Activated CD4-positive, CD25-positive, alpha-beta regulatory T cell treated with anti-CD3 and anti-CD28 coated beads, Interleukin-2, amount 50 U/mL, for 72 hours (primary cell): ENCODE data around the gene RALGPS1.

Source experiments
- DNase-seq: peaks from one replicate; pipeline ENCODE4 v3.0.0; 2021

RALGPS1 gene

DNA sequence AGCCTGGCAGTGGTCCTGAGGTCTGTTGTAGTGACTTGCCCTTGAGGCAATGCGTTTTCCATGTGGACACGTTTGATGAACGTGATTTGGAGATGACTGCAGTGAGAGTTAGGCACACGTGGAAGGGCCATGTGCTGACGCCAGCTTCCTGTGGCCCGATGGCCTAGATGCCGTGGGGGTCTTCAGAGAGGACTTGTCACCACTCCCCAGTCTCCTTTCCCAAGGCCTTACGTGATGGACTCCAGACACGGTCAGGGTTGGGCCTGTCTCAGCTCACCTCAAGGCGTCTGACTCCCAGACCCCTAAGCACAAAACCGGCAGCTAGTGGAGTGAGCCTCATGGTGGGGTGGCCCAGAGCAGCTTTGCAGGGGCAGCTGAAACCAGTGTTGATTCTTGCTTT is 115.0 kb downstream of the RALGPS1 start:
- DNase-seq = no peak

DNA sequence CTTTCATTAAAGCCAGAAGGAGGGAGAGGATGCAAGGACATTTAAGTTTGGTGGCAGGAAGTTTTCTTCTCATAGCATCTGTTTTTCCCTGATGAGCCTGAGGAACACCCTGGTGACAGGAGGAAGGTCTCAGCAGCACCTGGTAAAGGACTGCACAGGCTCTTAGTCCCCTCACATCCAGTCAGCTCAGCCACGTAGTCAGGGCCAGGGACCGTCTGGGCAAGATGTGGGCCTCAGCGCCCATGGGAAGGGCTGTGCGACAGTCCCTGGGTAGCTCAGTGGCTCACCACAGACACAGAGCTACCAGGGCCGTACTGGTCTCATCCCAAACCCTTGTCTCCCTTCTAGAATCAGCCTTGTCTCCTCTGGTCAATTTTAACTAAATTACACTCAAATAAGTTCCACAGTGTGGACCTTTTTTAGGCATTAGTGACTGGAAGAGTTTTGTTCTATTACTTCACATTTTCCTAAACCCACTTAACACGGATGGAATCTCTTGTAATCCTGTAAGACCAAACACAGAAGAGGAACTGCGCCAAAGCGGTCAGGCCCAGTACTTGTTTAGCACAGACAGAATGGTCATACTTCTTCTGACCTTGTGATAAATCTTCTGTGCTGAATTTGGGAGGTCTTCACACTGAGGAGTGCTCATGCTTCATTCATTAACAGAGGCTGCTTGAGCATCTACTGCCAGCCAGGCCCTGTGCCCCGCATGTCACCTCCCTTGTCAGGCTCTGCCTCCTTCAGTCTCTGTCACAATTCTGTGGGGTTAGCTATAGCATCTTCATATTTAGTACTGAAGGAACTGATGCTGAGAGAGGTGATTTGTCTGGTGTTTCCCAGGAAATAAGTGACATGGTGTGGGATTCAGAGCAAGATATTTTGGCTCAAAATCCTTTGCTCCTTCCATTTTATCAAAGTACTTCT is 116.5 kb downstream of the RALGPS1 start:
- no peak for DNase-seq

DNA sequence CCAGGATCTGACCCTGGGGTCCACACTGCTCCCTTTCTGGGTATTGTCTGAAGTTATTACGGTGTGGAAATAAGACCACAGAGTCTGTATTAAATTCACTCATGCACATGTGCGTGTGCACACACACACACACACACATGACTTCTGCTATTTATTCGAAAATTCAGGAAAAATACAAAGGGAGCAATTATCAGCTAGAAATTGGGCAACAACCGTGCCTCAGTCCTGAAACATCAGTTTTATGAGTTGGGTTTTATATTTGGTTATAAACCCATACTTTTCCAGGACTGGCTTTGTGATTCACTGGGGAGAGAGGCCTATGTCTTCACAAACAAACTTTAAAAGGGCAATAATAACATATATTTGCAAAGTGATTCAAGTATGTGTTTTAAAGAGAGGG is 117.7 kb downstream of the RALGPS1 start:
- DNase-seq = no peak

DNA sequence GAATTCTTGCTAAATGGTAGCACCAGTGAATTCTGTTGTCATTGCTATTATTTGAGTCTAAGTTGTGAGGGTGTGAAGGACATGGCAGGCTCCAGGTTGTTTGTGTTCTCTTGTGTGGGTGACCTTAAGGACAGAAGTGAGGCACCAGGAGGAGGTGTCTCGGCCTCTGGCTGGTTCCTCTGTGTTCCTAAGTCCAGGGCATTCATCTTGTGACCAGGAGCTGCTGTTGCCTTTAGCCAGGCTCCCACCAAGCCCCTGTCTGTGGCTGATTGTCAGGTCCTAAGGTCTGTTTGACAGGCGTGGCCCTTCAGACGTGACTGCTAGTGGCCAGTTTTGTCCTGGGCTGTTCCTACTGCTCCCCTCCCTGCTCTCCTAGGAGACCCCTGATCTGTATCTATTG is 118.5 kb downstream of the RALGPS1 start:
- no peak for DNase-seq

DNA sequence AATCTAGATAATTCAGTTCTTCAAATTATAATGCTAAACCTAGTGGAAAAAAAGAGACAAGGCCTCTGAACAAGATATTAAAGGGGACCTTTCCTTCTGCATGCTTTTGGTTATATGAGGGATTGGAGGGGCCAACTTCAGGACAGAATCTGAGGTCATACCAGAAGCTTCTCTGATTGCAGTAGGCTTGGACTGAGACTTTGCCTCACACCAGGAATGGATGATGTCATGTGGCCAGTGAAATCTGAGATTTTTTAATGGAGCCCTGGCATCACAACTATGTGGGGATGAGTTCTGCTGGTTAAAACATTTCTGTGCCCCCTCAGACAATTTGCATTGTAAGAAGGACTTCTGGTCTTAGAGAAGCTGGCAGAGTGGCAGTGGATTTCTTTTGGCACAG is 119.2 kb downstream of the RALGPS1 start:
- no peak for DNase-seq

DNA sequence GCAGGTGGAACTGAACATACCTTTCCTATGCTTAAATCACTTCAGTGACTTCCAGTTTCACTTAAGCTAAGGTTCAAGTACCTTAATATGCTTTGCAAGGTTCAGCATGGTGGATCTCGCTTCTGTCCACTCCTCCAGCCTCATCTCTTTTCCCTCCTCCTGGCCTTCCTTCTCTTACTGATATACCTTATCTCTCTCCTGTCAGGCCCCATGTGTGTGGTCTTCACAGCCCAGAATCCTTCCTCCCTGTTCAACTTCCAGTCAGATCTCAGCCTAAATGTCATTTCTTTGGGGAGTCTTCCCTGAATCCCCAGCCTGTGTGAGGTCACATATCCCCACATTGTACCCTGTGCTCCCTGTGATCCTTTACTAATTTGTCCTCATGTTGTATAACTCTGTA is 120.1 kb downstream of the RALGPS1 start:
- no peak for DNase-seq

DNA sequence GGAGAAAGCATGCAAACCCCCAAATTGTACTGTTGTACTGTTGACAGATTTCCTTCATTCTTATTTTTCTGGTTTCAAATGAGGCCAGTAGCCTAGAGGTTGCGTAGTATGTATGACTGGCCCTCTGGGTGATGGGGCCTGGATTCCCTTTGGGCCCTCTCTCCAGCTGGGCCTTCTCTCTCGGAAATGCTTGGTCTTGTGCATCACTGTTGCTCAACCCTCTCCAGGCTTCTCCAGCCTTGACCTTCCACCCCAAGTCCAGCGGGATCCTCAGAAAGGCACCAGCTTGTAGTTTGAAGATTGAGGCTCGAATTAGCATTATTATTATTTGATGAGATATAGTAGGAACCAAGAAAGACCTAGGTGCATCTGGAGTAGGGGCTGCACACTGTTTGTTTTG is 120.8 kb downstream of the RALGPS1 start:
- no peak for DNase-seq

DNA sequence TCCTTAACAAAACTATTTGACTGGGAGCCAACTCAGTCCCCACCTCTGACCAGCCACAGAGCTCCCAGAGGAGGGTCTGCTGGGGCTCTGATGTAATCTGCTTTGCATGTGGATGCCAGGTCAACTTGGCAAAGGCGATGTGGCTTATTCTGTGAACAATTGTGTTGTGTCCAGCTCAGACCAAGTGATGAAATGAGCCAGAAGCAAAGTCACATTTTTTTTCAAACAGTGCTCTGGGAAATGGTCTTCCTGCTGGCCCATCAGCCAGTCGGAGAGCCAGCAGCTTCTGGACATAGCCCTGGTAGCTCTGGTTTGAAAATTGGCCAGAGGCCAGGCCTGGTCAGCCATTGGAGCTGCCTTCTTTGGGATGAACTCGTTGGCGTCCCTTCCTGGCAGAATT is 121.4 kb downstream of the RALGPS1 start:
- DNase-seq = no peak

DNA sequence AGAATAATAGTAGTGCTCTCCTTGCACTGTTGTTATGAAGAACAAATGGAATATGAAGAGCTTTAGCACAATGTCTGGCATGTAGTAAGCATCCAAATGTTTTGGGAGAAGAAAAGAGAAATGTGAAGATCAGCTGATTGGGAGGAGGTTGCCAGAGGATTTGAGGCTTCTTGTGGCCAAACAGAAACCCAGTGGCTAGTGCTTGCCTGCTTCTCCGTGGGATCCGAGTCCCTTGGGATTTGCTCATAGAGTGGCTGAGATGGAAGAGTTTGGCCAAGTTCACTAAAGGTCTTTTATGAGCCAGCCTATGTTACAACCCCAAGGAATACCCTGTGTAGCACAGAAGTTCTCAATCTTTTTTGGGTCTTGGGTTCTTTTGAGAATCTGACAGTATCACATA is 121.9 kb downstream of the RALGPS1 start:
- DNase-seq = no peak

DNA sequence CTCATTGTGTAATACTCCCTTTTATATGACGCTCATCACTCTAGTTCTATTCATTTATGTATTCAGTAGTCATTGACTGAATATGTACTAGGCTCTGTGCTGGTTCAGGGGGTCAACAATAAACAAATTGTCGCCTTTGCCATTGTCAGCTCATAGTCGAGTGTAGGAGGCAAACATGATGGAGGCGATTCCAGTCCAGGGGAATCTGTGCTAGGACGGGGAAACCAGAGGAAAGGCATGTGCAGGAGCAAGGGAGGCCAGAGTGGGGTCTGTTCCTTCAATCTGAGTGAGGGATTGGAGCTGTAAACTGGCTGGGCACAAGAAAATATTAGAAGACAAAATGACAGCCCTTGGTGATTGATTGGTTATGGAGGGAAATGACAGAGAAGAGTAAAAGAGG is 123.9 kb downstream of the RALGPS1 start:
- no peak for DNase-seq

DNA sequence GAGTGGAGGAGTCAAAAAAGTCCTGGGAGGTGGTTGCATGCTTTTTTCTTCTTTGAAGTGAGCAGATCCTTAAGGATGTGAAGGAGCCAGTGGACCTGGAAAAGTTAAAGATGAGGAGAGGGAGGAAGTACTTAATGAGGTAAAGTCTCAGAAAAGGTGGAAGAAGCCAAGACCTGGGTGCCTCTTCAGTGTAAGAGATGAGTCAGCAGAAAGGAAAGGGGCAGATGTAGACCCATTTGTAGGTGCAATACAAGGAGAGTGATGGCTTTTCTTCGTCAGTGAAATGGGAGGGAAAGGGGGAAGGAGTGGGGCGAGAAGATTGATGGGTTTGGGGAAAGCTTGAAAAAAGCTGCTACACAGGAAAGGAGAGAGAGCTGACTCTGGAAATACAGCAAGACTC is 124.9 kb downstream of the RALGPS1 start:
- no peak for DNase-seq

DNA sequence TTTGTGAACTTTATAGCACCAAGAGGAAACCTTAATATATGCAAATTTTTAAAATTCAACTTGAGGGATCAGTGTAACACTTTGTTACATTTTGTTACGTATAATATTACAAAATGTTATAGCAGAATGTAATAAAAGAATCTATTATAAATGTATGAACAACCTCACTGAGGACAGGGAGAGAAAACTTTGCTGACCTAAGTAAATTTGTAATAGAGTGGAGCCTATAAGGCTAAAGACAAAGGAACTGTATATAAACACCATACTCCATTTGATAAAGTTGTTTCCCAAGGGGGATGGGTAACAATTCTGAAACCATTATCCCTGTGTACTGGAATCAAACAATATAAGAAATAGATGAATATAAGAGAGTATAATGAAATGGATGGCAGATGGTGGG is 130.6 kb downstream of the RALGPS1 start:
- no peak for DNase-seq

DNA sequence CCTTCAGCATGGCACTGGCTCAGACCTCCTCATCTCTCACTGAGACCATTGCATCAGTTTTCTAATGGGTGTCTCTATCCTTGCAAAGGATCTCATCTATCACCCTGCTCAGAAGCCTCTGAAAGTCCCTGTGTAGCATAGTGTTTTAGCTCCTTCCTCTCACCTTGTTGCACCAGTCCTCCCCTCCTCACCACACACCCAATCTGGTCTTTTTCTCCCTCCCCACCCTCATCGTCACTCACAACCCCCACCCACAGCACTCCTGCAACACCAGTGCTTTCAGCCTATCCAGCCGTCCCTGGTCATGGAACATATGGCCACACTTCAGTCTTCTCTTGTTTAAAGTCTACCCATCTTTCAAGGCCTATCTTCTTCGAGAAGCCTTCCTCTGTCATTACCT is 133.4 kb downstream of the RALGPS1 start:
- DNase-seq = no peak

DNA sequence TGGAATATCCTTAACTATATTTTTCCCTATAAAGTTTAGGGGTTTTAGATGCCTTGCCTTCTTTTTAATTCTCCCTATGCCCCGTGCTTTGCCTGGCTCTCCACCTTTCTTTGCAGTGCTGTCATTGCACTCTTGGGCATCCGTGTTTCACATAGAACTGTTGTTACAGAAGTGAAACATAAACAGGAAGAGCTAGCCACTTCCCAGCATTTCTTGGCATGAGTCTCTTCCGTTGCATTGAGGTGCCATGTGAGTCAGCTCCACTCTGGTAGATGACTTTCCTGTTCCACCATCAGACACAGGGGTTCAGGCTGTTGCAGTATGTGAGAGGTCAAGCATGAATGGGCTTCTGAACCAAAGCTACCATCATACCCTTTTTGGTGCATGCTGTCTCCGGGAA is 134.5 kb downstream of the RALGPS1 start:
- DNase-seq = no peak

DNA sequence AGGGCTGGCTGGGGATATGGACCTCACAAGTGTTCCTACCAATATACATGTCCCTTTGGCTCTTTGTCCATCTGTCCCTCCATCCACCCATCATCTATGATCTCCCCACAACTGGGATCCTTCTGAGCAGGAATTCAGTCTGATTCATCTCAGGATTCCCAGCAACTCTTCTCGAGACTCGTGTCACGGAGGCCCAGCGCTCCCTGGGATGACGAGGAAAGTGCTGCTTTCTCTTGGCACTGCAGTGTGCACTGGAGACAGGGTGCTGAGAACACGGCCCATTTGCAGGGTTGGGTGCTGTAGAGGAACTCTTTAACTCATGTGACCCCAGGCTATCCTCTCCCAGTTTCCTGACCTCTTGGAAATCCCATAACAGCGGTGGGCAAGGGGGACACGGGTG is 135.0 kb downstream of the RALGPS1 start:
- no peak for DNase-seq

DNA sequence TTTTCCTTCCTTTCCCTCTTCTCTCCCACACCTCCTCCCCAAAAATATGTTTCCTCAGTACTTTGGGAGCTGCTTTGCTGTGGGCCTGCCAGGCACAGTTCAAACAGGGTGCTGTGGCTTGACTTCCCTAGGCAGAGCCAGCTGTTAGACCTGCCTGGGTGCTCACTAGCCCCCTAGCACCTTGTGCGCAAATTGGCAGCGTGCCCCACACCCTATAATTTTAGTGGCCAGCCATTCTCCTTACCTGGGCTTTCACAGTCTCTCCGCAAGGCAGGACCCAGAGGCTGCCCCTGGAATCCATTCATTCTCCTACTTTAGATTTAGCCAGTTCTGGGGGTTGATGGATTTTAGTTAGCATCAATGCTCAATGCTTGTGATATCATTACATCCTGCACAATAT is 135.6 kb downstream of the RALGPS1 start:
- no peak for DNase-seq

DNA sequence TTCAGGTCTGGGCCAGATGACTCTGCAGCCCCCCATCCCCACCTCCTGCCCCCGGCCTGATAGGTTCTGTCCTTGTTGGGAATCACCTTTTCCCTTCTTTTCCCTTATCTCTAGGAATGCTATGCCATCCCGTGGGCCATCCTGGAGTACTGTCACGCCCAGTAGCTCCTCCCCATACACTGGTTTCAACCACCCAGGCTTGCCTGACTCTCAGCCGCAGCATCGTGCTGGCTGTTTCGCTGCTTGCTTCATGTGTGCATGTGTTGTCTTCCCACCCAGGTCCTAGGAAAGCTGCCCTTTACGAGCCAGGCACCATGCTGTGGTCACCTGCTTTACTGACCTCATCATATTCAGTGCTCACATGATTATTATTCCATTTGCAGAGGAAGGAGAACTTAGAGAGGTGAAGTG is 136.0 kb downstream of the RALGPS1 start:
- DNase-seq = no peak

DNA sequence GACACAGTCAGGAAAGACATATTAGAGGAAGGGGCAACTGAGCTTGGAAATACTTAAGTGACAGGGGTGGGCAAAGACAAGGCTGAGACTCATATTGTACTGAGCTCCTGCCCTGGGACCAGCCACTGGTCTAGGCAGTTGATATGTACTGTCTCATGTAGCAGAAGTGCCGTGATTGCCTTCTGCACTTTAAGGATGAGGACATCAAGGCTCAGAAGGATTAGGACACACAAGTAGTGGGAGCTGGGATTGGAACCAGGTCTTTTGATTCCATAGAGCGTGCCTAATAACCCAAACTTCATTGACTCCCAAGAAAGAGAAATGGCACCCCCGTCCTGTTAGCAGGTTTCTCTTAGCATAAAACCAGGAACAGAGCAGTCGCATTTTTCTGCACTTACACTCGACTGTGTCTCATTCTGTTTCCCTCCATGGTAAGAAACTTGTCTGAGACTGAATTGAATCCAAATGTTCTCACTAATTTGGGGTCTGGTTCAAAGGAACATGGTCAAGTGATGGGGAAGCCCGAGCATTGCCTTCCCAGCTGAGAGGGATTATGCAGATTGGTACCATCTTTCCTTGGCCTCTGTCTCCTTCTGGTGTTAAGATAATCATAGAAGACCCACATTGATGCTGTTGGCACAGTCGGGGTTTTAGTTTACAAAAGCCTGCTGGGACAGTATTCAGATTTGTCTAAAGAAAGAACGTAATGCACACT is 137.5 kb downstream of the RALGPS1 start:
- DNase-seq = no peak

DNA sequence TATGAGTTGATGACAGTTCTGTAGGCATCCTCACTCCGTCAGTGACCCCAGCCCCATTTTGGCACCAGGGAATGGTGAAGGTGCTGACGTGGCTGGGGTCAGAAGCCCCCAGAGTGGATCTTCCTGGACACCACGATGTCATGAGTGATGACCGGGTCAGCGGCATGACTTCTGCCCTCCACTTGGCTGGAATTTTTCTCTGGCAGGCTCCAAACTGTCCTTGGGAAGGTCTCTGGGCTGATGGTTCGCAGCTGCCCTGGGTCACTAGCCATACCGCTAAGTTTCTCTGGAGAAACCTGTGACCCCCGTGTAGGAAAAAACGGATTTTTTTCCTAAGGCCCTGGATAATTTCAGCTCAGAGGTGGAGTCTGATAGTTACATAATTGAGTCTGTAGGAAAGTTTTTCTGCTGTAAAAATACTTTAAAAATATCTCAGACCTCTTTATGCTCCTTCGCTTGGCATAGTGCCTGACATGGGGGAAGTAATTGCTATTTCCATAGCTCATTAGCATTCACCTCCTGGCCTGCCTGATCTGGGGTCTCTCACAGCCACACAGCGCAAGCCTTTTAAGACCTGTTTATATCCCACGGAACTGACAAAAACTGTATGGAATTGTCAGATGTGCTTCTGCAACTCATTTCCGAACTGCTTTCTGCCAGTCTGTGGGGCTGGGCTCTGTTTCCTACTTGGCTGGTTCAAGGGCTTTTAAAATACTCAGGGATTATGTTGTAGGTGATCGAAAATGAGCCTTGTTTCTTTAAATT is 138.7 kb downstream of the RALGPS1 start:
- DNase-seq = no peak

DNA sequence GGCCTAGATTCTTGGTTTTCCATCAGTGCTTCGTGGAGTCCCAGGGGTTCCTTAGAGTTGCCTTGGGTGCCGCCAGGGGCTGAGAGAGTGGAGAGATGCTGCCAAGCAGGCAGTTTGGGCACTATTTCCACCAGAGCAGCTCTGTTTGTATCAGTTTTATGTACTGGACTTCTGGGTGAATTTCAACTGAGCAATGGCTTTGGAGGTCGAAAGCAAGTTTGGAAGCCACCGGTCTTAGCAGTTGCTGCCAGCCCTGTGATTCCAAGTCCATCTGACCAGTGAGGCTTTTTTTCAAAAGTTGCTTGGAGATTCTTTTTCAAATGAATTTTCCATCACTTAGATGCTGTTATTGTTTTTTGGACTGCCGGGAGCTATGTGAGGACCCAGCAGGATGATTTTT is 139.4 kb downstream of the RALGPS1 start:
- DNase-seq = no peak

DNA sequence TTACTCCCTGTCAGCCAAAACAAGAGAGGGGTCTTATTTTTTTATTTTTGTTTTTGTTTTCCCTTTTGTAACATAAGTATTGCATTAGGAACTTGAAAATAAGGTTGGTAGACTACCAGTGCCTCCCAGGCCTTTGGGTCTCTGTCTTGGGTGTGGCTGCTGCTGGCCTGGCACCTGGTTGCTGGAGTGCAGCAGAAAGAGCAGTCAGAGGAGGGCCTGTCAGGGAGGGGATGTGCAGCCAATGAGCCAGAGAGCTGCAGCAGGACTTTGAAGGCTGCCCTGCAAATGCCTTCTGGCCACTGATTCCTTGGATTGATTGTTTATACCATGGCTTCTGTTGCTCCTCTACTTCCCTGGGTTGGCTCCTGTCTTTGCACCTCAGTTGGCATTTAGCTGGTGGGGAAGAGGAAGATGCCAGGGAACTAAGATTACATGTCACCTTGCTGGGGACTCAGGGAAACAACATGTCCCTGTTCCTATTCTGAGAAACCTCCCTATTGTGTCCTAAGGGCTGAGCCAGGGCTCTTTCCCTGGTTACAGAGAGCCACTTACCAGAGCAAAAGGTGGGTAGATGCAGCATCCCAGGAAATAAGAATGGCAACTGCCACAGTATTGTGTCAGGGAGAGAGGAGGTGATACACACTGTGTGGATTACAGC is 141.3 kb downstream of the RALGPS1 start:
- DNase-seq = no peak

DNA sequence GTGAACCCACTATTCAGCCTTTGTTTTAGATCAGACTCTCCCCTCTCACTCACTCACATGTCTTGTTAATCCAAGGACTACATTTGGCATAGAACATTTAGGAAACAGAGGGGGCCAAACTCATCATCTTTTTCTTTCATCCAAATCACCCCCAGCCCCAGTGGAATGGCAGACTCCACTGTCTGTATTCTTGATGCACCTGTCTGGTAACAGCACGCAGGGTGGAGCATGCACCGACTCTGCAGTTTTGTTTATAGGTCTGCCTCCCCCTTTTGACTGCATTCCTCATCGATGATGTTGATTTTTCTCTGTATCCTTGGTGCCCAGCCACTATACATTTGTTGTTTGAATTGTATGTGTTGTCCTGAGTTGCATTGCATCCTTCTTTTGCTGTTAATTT is 141.9 kb downstream of the RALGPS1 start:
- DNase-seq = no peak

DNA sequence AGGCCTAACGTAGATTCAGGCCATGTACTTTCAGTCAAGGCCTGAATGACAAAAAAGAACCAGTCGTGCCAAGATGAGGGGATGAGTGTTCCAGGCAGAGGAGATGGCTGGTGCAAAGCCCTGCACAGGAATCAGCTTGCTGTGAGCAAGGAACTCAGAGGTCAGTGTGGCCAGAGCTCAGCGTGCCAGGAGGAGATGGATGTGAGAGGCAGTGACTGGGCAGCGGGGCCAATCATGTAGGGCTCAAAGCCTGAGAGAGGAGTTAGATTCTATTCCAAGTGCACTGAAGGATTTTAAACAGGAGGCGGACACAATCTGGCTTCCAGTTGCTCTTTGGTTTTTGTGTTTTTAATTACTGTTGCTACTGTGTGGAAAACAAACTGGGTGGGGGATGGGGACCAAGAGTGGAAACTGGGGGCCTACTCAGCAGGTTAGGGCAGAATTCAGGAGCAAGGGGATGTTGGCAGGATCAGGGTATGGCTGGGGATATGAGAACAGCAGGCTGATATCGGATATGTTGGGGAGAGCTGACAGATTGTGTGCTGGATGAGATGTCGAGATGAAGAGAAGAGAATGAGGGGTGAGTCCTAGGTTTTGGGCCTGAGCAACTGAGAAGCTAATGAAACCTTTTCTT is 143.5 kb downstream of the RALGPS1 start:
- no peak for DNase-seq
